H9 (cell line): ENCODE measurements around the gene RPS6KA1. TPM values are rescaled to one million over a fixed set of nuclear protein-coding genes. Genes with fewer than 3 reads are reported as not detected.
"Not testable (repeated sequence)": the region's sequence is repeated elsewhere in the genome, so short reads cannot be mapped to it uniquely, and the experiment has no call there.

Experiments used
- DNase-seq: peaks from one replicate; pipeline ENCODE4 v3.0.0-alpha.2; 2017
- H2AFZ ChIP-seq: one replicate; pipeline ENCODE4 v1.6.1; 2013; ENCODE audit warnings: mild to moderate bottlenecking, low read length, control low read depth, moderate library complexity
- H2AK5ac ChIP-seq: 2 replicates; pipeline ENCODE4 v1.6.1; 2013; ENCODE audit warnings: low read length, control low read depth, mixed read lengths; ENCODE audit not compliant: insufficient read length
- H2BK120ac ChIP-seq: one replicate; pipeline ENCODE4 v1.6.1; 2013; ENCODE audit warnings: low read depth, mild to moderate bottlenecking, low read length, control low read depth, inconsistent platforms; ENCODE audit not compliant: poor library complexity, severe bottlenecking
- H2BK12ac ChIP-seq: 2 replicates; pipeline ENCODE4 v1.6.1; 2013; ENCODE audit warnings: low read length, control low read depth, mixed read lengths, low read depth; ENCODE audit not compliant: insufficient read length
- H2BK15ac ChIP-seq: 2 replicates; pipeline ENCODE4 v1.6.1; 2013; ENCODE audit warnings: low read depth, low read length, control low read depth
- H2BK20ac ChIP-seq: one replicate; pipeline ENCODE4 v1.6.1; 2013; ENCODE audit warnings: low read depth, mild to moderate bottlenecking, low read length, control low read depth, inconsistent platforms; ENCODE audit not compliant: poor library complexity, severe bottlenecking
- H2BK5ac ChIP-seq: 2 replicates; pipeline ENCODE4 v1.6.1; 2013; ENCODE audit warnings: low read length, control low read depth, mixed read lengths; ENCODE audit not compliant: insufficient read length
- H3K14ac ChIP-seq: 2 replicates; pipeline ENCODE4 v1.6.1; 2013; ENCODE audit warnings: low read length, control low read depth; ENCODE audit not compliant: insufficient read depth
- H3K18ac ChIP-seq: 2 replicates; pipeline ENCODE4 v1.6.1; 2013; ENCODE audit warnings: low read depth, mild to moderate bottlenecking, mixed read lengths, low read length, control low read depth; ENCODE audit not compliant: insufficient read length
- H3K23ac ChIP-seq: 2 replicates; pipeline ENCODE4 v1.6.1; 2013; ENCODE audit warnings: low read length, control low read depth, mixed read lengths, low read depth; ENCODE audit not compliant: insufficient read length
- H3K23me2 ChIP-seq: 2 replicates; pipeline ENCODE4 v1.6.1; 2013; ENCODE audit warnings: low read depth, mild to moderate bottlenecking, mixed read lengths, low read length, control low read depth; ENCODE audit not compliant: insufficient read length, poor library complexity, severe bottlenecking
- H3K27ac ChIP-seq: 2 replicates; pipeline ENCODE4 v1.5.1; 2013; ENCODE audit warnings: low read length, control low read depth, mixed read lengths, low read depth; ENCODE audit not compliant: insufficient read length
- H3K27me3 ChIP-seq: 2 replicates; pipeline ENCODE4 v1.6.1; 2013; ENCODE audit warnings: low read length, control low read depth, inconsistent platforms; ENCODE audit not compliant: insufficient read depth
- H3K4ac ChIP-seq: 2 replicates; pipeline ENCODE4 v1.6.1; 2013; ENCODE audit warnings: low read depth, mild to moderate bottlenecking, control low read depth, inconsistent platforms, low read length, moderate library complexity
- H3K4me1 ChIP-seq: 2 replicates; pipeline ENCODE4 v1.6.1; 2013; ENCODE audit warnings: low read length, control low read depth, inconsistent platforms; ENCODE audit not compliant: insufficient read depth
- H3K4me2 ChIP-seq: 2 replicates; pipeline ENCODE4 v1.6.1; 2013; ENCODE audit warnings: low read length, control low read depth, mixed read lengths; ENCODE audit not compliant: insufficient read length, insufficient read depth
- H3K56ac ChIP-seq: 2 replicates; pipeline ENCODE4 v1.6.1; 2013; ENCODE audit warnings: low read depth, mild to moderate bottlenecking, mixed read lengths, low read length, control low read depth; ENCODE audit not compliant: insufficient read length
- H3K79me1 ChIP-seq: 2 replicates; pipeline ENCODE4 v1.6.1; 2013; ENCODE audit warnings: low read depth, mild to moderate bottlenecking, moderate library complexity, low read length, control low read depth, inconsistent platforms; ENCODE audit not compliant: insufficient read depth, poor library complexity, severe bottlenecking
- H3K79me2 ChIP-seq: 2 replicates; pipeline ENCODE4 v1.6.1; 2013; ENCODE audit warnings: low read length, control low read depth, inconsistent platforms; ENCODE audit not compliant: insufficient read depth
- H3K9ac ChIP-seq: 2 replicates; pipeline ENCODE4 v1.6.1; 2013; ENCODE audit warnings: low read length, control low read depth, mixed read lengths; ENCODE audit not compliant: insufficient read length; ENCODE audit errors: extremely low read depth
- H3K9me3 ChIP-seq: one replicate; pipeline ENCODE4 v1.6.1; 2013; ENCODE audit warnings: low read depth, low read length, inconsistent platforms; ENCODE audit not compliant: control insufficient read depth
- H3T11ph ChIP-seq: one replicate; pipeline ENCODE4 v1.6.1; 2013; ENCODE audit warnings: mild to moderate bottlenecking, low read length, control low read depth, inconsistent platforms
- H4K20me1 ChIP-seq: one replicate; pipeline ENCODE4 v1.6.1; 2013; ENCODE audit not compliant: control insufficient read depth, insufficient read length, insufficient read depth
- H4K5ac ChIP-seq: 2 replicates; pipeline ENCODE4 v1.6.1; 2013; ENCODE audit warnings: low read depth, mild to moderate bottlenecking, mixed read lengths, low read length, control low read depth; ENCODE audit not compliant: insufficient read length
- H4K8ac ChIP-seq: replicated peaks from 2 replicates; pipeline ENCODE4 v1.6.1; 2013; ENCODE audit warnings: low read length, control low read depth, mixed read lengths, low read depth; ENCODE audit not compliant: insufficient read length
- H4K91ac ChIP-seq: 2 replicates; pipeline ENCODE4 v1.6.1; 2013; ENCODE audit warnings: low read depth, mild to moderate bottlenecking, moderate library complexity, mixed read lengths, low read length, control low read depth; ENCODE audit not compliant: insufficient read length
- H3K27ac Mint-ChIP-seq, 3 experiments: 2 replicates in 2 of 3; 3 replicates in 1 of 3; pipeline ENCODE4 v1.8.0; 2020 to 2021; ENCODE audit warnings: mixed read lengths in 3 of 3, mild to moderate bottlenecking in 1 of 3, moderate library complexity in 1 of 3
- H3K27me3 Mint-ChIP-seq: 2 replicates; pipeline ENCODE4 v1.8.0; 2021; ENCODE audit warnings: low read depth, mild to moderate bottlenecking, moderate library complexity, mixed read lengths
- H3K36me3 Mint-ChIP-seq, 3 experiments: 2 replicates in 2 of 3; 3 replicates in 1 of 3; pipeline ENCODE4 v1.8.0; 2020 to 2021; ENCODE audit warnings: low read depth in 3 of 3, mixed read lengths in 3 of 3; ENCODE audit not compliant: insufficient read depth in 1 of 3
- H3K4me1 Mint-ChIP-seq, 2 experiments: 2 replicates each; pipeline ENCODE4 v1.8.0; 2020; ENCODE audit warnings: mixed read lengths in 2 of 2
- H3K4me3 Mint-ChIP-seq, 2 experiments: 2 replicates in 1 of 2; 3 replicates in 1 of 2; pipeline ENCODE4 v1.8.0; 2020 to 2021; ENCODE audit warnings: mild to moderate bottlenecking in 2 of 2, mixed read lengths in 2 of 2, moderate library complexity in 1 of 2
- H3K9me3 Mint-ChIP-seq, 2 experiments: 2 replicates in 1 of 2; 3 replicates in 1 of 2; pipeline ENCODE4 v1.8.0; 2020; ENCODE audit warnings: mild to moderate bottlenecking in 2 of 2, mixed read lengths in 2 of 2, moderate library complexity in 1 of 2
- CTCF ChIP-seq: fragments of 200-600 bp; sonication (generic); conservative IDR thresholded peaks from 3 replicates; pipeline ENCODE4 v1.8.0; 2021; ENCODE audit warnings: antibody characterized with exemption, mild to moderate bottlenecking
- WGBS: extraction: QIAGEN DNeasy Blood & Tissue Kit; methylation state at CpG from one replicate; pipeline ENCODE4 v1.1.7; 2013; ENCODE audit warnings: missing lambda C conversion rate, low lambda C conversion rate, mixed read lengths; ENCODE audit not compliant: insufficient read length; ENCODE audit errors: extremely low coverage; 5-methylcytosine and 5-hydroxymethylcytosine counted together
- total RNA-seq: library from RNA; stranded (reverse); gene quantifications from 2 replicates; pipeline ENCODE4 v1.2.1, GENCODE V29; 2021

The RPS6KA1 gene
- total RNA-seq, 1 experiment from 2014 or later, result 45.3 TPM

- Histone ChIP-seq H3K9me3 (no peaks in the 10 kb centered on the region), H3T11ph (no peak overlapping the region), H2AK5ac (no peak overlapping the region), H3K79me2 (no peaks in the 10 kb centered on the region), H3K4me1 (no peaks in the 10 kb centered on the region), H3K79me1 (no peaks in the 10 kb centered on the region), H3K23ac (no peak overlapping the region), H3K56ac (no peak overlapping the region), H2BK5ac (no peak overlapping the region), H2BK12ac (no peak overlapping the region), H3K27ac (no peak overlapping the region), H3K18ac (peak overlapping the region; percentile 86), H4K91ac (no peak overlapping the region), H4K5ac (no peak overlapping the region), H3K4me2 (peak overlapping the region; percentile 35), H2BK15ac (no peak overlapping the region; the same call in 1 of the 2 replicates), H4K20me1 (no peaks in the 10 kb centered on the region), H3K27me3 (no peaks in the 10 kb centered on the region), H3K14ac (peak overlapping the region; percentile 62), H2BK120ac (no peak overlapping the region), H3K4ac (no peak overlapping the region), H2BK20ac (no peak overlapping the region), H2AFZ (no peak overlapping the region), H3K9ac (peak overlapping the region; percentile 46), H3K23me2 (peaks cover 6% of the 10 kb centered on the region), H4K8ac (no peak overlapping the region)
- Mint-ChIP-seq H3K9me3 (no peaks in the 10 kb centered on the region), H3K4me1 (no peaks in the 10 kb centered on the region), H3K4me3 (peak overlapping the region; percentile 80 to 85), H3K27me3 (no peaks in the 10 kb centered on the region; the same call in 1 of the 2 replicates), H3K27ac (peak overlapping the region in 2 of 3 experiments; percentile 83 to 89; a peak in 3 of 7 replicates), H3K36me3 (peaks cover 0 to 3% (median 0%) of the 10 kb centered on the region in 3 experiments; a peak in 1 of 7 replicates)
- peak; percentile 89 for DNase-seq
- TF ChIP-seq CTCF, result no peak; the same call in 1 of the 3 replicates
- no CpG with 5 or more reads among the region's 74 CpGs for WGBS
Observed at GRCh38 chr1:26500488-26501175, 28.9 kb upstream of the RPS6KA1 start.

- H2BK5ac ChIP-seq, H3K18ac ChIP-seq, H3K4me3 Mint-ChIP-seq, H3K23ac ChIP-seq, H3K14ac ChIP-seq, H3K27ac Mint-ChIP-seq, H2BK12ac ChIP-seq, H3K27me3 ChIP-seq, H2BK120ac ChIP-seq, H4K91ac ChIP-seq, H2BK20ac ChIP-seq, H3K9ac ChIP-seq, H3K79me2 ChIP-seq, H3K27me3 Mint-ChIP-seq, H3K4me1 ChIP-seq, H3K4me2 ChIP-seq, H3K4ac ChIP-seq, H4K20me1 ChIP-seq, H3K4me1 Mint-ChIP-seq, H2AFZ ChIP-seq, H2BK15ac ChIP-seq, H3K23me2 ChIP-seq, DNase-seq, H3T11ph ChIP-seq, H3K27ac ChIP-seq, H3K56ac ChIP-seq, H3K9me3 ChIP-seq, H2AK5ac ChIP-seq, H4K5ac ChIP-seq, H3K36me3 Mint-ChIP-seq, H4K8ac ChIP-seq, H3K9me3 Mint-ChIP-seq, H3K79me1 ChIP-seq: not testable (repeated sequence)
- WGBS, result no CpG with 5 or more reads among the region's 2 CpGs
Observed at GRCh38 chr1:26510711-26511110, 18.9 kb upstream of the RPS6KA1 start.
